WTC11 (cell line): ENCODE data around the gene EEF2K.
A peak's percentile ranks its signal among the peaks of the same experiment; 100 is the strongest.

Source experiments
- ATF2 ChIP-seq: sonication (generic); formaldehyde crosslinking; IDR thresholded peaks from 2 replicates; pipeline ENCODE4 v1.8.1; 2022; ENCODE audit warnings: low read depth, missing genetic modification reagents, borderline replicate concordance
- CTCF ChIP-seq: fragments of 200-600 bp; IDR thresholded peaks from 2 replicates; pipeline ENCODE4 v1.8.0; 2022; ENCODE audit warnings: antibody characterized with exemption
- FOXJ3 ChIP-seq: sonication (generic); formaldehyde crosslinking; IDR thresholded peaks from 2 replicates; pipeline ENCODE4 v1.9.0; 2021; ENCODE audit warnings: missing genetic modification reagents, mild to moderate bottlenecking, borderline replicate concordance
- KAT7 ChIP-seq: sonication (generic); formaldehyde crosslinking; IDR thresholded peaks from 2 replicates; pipeline ENCODE4 v1.8.1; 2023; ENCODE audit warnings: missing genetic modification reagents, mild to moderate bottlenecking, borderline replicate concordance
- MAX ChIP-seq: sonication (generic); formaldehyde crosslinking; IDR thresholded peaks from 2 replicates; pipeline ENCODE4 v1.8.0; 2022; ENCODE audit warnings: mild to moderate bottlenecking, missing genetic modification reagents
- PRRX2 ChIP-seq: fragments of 250-450 bp; sonication (Bioruptor Pico); IDR thresholded peaks from 2 replicates; pipeline ENCODE4 v1.8.0; 2021; ENCODE audit warnings: mild to moderate bottlenecking
- TP53 ChIP-seq: sonication (generic); formaldehyde crosslinking; IDR thresholded peaks from 2 replicates; pipeline ENCODE4 v1.8.1; 2023; ENCODE audit warnings: mild to moderate bottlenecking, missing genetic modification reagents

- TF ChIP-seq FOXJ3 (CRISPR knock-in tag) (no peak), TP53 (CRISPR knock-in tag) (no peak), CTCF (peak; percentile 31; the same call in 1 of the 2 replicates), KAT7 (CRISPR knock-in tag) (no peak), PRRX2 (no peak), ATF2 (CRISPR knock-in tag) (no peak), MAX (CRISPR knock-in tag) (no peak)
Observed at GRCh38 chr16:22300427-22301071, 94.5 kb downstream of the EEF2K start.
